GM12864 (cell line): Measurements from ENCODE around the gene ATXN1L.
"Not testable (repeated sequence)": the region's sequence is repeated elsewhere in the genome, so short reads cannot be mapped to it uniquely, and the experiment has no call there.

ENCODE experiments used
- DNase-seq: peaks from one replicate; pipeline ENCODE4 v3.0.0-alpha.2; 2011; ENCODE audit warnings: low read depth
- H3K4me3 ChIP-seq: 2 replicates; pipeline ENCODE4 v1.5.1; 2011; ENCODE audit warnings: mild to moderate bottlenecking, low read depth, low read length, control low read depth
- CTCF ChIP-seq: IDR thresholded peaks from 2 replicates; pipeline ENCODE4 v1.5.1; 2011; ENCODE audit warnings: low read depth, mild to moderate bottlenecking, moderate library complexity, low read length, control low read depth, inconsistent platforms; ENCODE audit errors: missing control alignments

Gene ATXN1L

GRCh38 chr16:71845639-71846430 lies at the start of gene ATXN1L:
Gene ATXN1L, plus strand, starts transcription at chr16:71845976. Its CDS starts 3,765 bp downstream, at chr16:71849741.
- H3K4me3 ChIP-seq = peak within 1 kb of the TSS; percentile 94
- TF ChIP-seq CTCF = no peak
- peak; percentile 85 for DNase-seq

- no peak overlapping the region for H3K4me3 ChIP-seq
- no peak for TF ChIP-seq CTCF
- DNase-seq = no peak
Measured at GRCh38 chr16:71796501-71797097, 49.2 kb upstream of the ATXN1L start.

- TF ChIP-seq CTCF = no peak
- no peak overlapping the region for H3K4me3 ChIP-seq
- DNase-seq = no peak
Measured at GRCh38 chr16:71803305-71803690, 42.5 kb upstream of the ATXN1L start.

GRCh38 chr16:71807905-71808592 lies 37.7 kb upstream of the ATXN1L start:
- DNase-seq = no peak
- H3K4me3 ChIP-seq = peak overlapping the region; percentile 97
- no peak for TF ChIP-seq CTCF

GRCh38 chr16:71808593-71809459 lies 37.0 kb upstream of the ATXN1L start, which contains the start of gene AP1G1:
Gene AP1G1, minus strand, starts transcription at chr16:71808834. Its CDS starts 19,355 bp downstream, at chr16:71789479.
- DNase-seq = peak; percentile 98
- TF ChIP-seq CTCF = no peak
- peak within 1 kb of the TSS; percentile 97 for H3K4me3 ChIP-seq

- DNase-seq = not testable (repeated sequence)
- peak overlapping the region; percentile 97 for H3K4me3 ChIP-seq
Measured at GRCh38 chr16:71810155-71810530, 35.6 kb upstream of the ATXN1L start.
